NCI-H1105 (cell line): ENCODE results near the gene NAALADL2.

Experiments
- DNase-seq: peaks from one replicate; lab custom pipeline; 2025; lab: John Stamatoyannopoulos, UW

The NAALADL2 gene

DNA sequence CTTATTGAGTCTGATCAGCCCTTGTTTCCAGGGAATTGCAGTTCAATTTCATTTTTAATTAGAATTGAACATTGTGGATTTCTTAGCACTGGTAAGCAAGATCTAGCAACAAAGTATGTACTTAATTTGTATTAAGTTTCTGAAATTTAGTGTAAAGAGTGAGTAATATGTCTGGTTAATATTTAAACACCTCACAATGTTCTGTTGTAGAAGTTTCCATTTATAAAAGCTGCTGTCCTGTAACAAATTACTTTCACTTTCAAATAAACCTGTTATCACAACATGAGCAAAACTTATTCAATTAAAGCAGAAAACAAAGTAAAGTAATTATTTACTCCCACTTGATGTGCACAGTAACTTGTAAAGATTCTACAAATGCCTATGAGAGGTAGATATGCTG, 448.5 kb downstream of the NAALADL2 start:
- no peak for DNase-seq

DNA sequence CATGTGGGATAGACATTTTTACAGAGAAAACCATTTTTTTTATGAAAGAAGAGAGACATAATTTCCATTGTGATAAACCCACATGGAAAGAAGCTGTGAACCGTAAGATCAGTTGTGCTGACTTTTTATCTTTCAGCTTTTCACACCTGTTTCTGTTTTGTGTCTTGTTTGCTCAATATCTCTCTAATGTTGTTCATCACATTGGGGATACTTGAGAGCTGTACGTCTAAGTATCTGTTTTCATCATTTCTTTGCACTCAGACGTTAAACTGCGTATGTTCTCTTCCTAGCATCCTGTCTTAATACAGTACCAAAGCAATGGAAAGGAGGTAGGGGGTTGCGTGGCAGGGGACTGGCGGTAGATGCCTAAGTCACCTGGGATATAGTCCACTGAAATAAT, 449.0 kb downstream of the NAALADL2 start:
- DNase-seq = no peak

DNA sequence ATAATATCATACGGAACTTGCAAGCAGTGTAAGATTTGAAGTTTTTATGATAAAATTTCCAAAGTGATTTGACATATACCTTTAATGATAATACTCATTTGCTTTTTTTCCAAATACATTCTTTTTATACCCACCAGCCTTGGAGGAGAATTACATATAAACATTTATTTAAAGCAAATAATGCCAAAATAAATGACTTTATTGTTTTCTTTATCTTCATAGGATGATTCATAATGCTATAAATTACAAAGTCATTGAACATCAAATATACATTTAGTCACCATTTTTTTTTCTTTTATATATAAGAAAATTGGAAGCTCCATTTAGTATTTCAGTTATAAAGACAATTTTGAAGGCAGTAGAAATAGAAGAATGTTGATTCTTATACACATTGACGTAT, 450.9 kb downstream of the NAALADL2 start:
- no peak for DNase-seq

DNA sequence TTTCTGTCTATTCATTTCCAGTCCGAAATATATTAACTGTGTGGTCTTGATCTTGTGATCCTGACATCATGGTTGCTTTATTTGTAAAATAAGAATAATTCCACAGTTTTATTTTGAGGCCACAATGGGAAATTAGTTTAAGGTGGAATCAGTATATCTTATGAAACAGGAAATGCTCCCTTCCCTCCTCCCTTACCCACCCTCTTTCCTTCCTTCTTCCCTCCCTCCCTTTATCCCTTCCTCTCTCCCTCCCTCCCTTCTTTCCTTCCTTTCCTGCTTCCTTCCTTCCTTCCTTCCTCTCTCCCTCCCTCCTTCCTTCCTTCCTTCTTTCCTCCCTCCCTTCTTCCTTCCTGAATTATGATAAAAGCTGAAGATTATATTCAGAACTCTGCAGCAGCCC, 452.3 kb downstream of the NAALADL2 start:
- no peak for DNase-seq

DNA sequence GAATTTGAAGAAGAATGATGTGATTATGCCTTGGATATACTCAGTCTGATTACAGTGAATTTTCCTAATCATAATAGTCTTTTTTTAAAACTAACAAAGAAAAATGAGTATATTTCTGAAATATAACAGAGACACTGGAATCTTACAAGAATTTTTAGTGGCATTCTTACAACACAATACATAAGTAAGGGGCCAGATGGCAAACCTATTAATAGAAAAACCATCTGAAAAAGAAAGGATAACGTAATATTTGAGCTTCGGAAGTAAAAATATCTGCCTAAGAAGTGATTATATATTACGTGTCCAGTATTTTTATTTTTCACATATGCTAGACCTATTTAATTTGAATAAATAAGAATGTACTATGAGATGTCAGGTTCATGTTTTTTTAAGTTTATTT, 452.8 kb downstream of the NAALADL2 start:
- DNase-seq = no peak

DNA sequence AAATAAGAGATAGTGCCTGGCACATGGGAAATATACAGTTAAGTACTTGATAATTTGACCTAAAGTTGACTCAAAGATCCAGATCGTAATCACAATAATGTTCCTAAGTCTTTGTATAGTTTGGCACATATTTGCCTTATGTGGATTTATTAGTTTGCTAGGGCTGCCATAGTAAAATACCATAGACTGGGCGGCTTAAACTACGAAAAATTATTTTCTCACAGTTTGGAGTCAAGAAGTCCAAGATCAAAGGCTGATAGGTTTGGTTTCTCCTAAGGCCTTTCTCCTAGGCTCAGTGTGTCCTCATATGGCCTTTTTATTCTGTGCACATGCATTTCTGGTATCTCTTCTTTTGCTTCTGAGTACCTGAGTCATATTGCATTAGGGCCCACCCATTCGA, 453.7 kb downstream of the NAALADL2 start:
- DNase-seq = no peak

DNA sequence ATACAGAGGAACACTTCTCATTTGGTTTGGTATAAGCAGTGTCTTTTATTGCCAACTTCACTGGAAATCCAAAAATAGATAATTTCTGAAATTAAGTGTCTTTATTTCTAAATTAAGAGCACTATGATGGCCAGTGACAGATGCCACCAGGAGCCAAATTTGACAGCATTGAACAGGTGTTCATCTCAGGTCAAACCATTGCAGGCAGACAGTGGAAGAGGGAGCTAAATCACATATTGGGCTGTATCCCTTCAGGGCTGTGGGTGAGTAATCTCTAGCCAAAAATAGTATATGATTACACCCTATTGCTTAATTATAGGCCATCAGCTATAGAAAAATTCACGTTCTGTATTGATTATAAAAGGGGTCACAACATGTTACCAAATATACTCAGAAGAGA, 457.7 kb downstream of the NAALADL2 start:
- DNase-seq = no peak

DNA sequence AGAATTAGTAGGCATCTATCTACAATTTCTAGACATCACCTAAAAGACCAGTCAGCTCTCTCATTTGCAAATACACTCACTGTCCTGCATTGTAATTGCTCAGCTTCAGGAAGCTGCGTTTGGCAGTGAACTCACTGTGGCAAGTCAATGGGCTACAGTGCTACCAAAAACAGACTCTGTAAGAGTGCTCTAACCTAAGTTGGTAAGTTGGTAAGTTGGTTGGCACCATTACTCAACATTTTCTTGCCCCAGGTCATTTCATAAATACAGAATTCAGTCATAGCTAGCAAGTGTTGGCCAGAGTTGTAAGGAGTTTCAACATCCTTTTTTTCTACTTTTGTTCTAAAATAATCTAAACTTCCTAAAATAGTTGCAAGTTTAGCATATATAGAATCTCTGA, 466.3 kb downstream of the NAALADL2 start:
- no peak for DNase-seq

DNA sequence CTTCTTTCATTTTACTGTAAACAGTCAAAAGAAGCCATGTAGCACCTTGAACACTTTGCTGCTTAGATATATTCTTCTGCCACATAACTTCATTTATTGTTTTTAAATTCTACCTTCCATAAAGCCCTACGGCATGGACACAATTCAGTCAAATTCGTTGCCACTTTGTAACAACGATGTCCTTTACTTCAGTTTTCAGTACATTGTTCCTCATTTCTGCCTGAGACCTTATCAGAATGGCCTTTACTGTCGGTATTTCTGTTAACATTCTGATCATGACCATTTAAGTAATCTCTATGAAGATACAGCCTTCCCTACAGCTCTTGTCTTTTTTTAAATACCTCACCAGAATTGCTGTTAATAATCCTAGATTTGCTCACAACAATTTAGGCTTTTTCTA, 466.9 kb downstream of the NAALADL2 start:
- DNase-seq = no peak

DNA sequence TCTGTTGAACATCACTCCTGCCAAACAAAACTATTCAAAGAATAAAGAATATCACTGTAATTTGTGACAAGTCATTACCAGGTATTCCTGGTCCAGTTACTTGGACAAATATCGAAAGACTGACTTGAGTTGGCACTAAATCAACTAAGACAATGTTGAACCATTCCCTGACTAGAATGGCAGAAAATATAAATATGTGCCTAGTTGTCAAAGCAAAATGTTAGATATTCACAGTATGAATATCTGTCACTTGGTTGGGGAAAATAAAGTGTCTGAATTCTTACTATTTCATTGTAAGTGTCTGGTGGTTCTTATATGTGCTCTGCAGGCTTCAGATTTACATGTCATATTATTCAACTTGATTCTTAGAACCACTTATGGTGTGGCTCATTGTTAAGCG, 470.2 kb downstream of the NAALADL2 start:
- DNase-seq = no peak

DNA sequence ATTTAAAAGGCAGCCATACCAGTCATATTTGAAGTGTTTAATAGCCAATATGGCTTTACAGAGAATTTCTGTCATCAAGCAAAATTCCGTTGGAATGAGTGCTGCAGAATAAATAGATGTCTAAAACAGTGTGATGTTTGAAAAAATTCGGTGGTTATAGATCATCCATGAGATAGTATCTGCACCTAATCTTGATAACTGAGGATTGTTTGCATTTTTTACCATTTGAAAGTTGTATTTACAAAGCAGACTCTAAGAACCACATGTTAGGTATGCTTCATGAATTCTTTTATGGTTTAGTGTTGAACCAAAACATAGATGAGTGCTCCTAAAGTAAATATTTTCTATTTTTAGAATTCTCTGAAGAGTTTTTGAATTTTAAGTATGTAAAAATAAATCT, 476.1 kb downstream of the NAALADL2 start:
- DNase-seq = no peak

DNA sequence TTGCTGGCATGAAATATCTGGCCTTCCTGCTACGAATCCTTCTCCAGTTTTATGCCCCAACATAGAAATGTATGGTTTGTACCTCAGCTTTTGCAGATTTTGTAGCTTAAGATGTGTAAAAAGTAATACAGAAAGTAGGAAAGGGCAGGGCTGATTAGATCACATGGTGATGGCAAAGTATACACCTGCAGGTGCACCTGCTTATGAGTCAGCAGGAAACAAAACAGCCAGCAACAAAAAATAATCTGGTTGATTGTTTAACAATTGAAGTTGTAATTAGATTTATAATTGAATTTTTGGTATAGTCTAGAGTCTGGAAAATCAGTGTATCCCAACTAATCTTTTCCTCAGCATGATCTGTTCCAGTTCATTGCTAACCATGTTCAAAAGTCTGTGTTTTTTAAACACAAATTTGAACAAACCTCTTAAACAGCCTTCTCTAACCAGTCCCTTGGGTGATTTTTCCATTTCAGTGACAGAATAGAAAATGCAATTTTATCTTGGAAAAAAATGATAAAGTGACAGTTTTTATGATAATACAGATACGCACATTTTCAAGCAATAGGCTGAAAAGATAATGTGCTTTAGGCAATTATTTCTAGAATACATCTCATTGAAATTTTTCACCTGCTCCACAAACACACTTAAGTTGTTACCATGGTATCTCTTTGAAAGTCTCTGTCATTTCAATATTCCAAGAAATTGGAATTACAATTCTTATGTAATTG, 477.4 kb downstream of the NAALADL2 start:
- peak; percentile 73 for DNase-seq

DNA sequence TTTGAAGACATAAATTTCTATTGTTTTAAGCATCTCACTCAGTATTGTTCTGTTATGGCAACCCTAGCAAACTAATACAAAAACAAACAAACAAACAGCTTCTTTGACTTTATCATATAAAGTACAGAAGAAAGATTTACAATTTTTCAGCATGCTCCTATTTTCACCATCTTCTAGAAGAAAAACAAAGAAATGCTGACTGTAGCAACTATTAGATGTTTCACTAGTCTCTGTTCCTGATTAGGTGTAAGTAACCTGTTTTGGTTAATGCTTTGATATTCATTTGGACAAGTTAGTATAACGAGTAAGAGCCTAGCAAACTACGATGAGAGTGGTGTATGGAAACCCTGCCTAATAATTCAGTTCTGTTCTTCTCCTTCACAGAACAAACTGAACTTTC, 478.5 kb downstream of the NAALADL2 start:
- no peak for DNase-seq

DNA sequence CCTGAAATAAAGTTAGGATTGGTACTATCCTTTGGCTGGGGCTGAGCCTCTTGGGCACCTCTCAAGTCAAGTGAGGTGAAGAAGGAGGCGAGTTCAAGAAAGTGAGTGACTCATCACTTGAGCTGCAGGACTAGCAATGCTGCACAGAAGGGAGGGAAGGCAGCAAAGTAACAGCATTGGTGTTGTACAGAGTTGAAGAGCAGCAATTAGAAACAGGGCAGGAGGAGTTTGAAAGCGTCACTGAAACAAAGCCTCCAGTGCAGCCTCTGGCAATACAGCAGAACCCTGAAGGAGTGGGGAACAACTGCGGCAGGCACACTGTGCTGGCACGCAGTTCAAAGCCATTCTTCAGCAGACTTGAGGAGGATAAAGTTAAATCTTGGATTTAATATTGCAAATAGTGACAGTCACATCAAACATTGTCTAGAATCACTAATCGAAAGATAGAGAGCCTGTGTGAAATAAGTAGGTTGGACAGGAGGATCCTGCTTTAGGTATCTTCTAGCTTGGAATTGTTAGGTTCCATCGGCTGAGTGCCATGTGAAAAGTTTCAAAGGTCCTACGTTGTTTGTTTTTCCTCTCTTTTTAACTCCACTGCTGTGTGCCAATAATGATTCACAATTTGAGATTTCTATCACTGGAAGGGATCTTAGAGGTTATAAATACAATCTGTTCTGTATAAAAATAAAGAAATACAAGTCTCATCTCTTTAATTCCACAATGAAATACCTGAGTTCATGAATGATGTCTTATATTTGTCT, 479.8 kb downstream of the NAALADL2 start:
- DNase-seq = no peak

DNA sequence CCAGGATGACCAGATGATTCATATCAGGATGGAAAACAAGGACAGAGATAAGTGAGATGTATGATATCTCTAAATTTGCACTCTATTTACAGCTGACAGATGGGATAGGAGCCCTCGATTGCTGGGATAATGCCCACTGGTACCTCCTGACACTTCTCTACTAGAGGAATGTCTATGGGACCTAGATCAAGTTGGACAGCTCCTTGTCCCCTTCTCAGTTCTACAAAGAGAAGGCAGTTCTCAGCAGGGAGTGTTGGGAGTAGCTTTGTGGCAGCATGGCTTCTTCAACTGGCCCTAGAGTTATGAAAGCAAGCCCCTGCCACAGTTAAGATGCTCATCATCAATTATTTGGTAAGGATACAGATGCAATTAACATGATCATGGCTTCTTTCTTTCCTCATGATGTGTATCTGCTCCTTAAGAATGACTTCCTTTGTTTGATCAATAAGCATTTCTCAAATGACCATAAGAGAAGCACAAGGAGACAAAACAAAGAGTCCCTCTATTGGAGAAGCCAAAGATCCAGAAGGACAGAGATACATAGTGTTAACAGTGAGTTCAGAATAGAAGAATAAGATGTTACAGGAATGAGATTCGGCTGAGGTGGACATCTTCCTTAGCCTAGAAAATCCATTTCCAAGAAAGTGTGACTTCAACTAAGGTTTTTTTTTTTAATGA, 481.3 kb downstream of the NAALADL2 start:
- DNase-seq = no peak

DNA sequence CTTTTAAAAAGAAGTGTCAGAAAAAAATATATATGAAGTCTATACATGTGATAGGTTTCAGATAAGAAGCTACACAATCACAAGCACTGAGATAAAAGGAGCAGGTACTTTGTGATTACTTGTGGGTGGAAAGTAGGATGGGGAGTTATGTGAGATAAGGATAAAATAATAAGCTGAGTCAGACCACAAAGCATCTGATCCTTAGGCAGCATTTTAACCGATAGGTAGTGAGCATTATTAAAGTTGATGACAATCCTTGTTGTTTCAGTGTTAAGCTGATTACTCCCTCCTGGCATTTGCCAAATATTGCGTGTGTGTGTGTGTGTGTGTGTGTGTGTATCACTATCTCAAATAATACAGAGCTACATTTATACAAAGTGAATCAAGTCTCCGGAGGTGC, 483.1 kb downstream of the NAALADL2 start:
- DNase-seq = no peak

DNA sequence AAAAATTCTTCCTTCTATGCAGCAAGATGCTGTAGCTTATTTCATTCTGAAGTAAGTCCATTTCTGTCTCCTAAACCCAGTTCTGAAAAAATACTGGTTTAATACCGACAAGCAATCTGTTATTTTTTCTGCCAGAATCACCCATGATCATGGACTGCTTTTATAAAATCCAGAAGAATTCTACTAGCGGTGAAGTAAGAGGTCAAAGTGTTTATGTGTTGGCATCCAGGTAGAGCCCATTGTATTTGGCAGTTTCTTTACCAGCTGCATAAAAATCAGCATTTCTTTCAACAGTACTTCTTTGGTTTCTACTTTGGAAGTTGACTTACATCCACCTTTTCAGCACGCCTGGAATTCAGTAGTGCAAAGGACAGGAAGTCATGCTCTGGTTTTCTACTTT, 484.8 kb downstream of the NAALADL2 start:
- no peak for DNase-seq

DNA sequence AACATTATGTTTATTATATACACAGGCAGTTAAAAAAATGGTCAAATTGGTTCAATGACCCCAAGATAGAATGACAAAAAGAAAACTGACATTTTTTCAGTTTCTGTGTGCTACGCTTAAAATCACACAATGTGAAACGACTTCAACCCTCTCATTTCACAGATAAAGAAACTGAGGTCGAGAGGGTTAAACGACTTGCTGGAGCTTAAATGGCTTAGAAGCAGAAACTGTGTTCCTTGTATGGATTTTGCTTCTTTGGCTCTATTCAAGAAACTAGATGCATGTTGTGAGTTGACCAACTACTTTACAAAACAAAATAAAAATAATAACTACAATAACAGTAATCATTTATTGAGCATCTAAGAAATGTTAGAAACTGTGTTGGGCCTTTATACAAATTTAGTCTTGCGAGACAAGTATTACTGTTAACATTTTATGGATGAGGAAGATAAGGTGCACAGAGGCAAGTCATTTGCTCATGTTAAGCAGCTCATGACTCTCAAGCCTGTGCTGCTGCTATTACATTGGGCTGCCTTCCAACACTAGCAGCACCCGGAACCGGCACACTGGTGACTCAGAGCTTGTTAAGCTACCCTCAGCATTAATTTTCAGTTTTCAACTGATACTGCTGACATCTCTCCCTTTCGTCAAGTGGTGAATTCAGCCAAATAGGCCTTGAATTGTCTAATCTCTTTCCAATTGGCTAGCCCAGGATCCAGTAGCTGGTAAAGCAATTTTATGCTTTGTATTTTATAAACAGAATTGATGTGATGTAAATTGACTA, 487.6 kb downstream of the NAALADL2 start:
- peak; percentile 43 for DNase-seq

DNA sequence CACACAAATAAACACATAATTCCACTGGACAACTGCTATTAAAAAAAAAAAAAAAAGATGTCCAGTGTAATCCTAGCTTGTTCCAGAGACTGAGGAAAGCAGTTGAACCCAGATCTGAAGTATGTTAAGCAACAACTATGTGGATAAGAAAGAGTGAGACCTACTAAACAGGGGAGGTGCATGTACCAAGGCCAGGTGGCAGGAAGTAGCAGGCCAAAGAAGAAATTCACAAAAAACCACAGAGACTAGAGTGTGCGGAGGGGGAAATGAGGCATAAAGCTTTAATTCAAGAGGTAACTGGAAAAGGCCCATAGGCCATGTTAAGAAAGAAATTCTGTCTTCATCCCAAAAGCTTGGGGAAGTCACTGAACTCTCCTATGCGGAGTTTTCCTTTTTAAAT, 490.0 kb downstream of the NAALADL2 start:
- DNase-seq = no peak

DNA sequence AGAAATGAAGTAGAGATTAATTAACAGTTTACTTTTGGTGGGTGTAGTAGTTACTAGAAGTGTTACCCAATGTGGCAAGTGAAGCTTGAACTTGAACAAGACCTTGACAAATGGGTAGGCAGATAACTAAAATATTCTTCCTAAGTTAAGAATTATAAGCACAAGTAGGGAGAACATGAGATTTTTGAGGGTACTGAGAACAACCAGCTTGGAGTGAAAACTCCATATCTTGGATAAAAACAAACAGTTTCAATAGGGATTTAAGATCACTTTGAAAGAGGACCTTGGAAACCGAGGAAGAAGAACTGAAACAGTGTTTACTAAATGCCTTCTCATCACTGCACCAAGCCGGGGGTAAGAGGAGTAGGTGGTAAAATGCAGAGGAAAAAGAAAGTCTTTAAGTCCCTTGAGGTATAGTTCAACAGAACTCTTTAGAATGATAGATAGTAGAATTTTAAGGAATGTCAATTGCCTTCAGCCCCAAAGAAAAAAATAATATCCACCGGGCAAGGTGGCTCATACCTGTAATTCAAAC, 496.7 kb downstream of the NAALADL2 start:
- no peak for DNase-seq

DNA sequence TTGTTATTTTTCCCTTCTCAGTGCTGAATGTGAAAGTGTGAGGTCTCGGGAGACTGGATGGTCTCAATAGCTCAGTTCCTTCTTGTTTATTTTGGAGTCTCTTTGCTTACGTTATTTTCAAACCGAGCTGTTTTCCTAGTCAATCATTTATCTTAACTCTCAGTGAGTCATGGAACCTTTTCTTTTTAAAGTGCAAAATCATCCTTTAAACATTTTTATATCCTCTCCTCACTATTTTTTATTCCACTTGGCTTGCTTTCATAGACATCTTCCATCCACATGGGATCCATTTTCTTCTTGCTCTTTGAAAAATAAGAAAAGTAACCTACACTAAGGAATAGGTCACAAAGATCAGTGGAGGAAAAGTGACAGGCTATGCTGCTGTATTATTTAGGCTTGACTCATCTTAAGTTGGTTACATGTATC, 497.8 kb downstream of the NAALADL2 start:
- no peak for DNase-seq

DNA sequence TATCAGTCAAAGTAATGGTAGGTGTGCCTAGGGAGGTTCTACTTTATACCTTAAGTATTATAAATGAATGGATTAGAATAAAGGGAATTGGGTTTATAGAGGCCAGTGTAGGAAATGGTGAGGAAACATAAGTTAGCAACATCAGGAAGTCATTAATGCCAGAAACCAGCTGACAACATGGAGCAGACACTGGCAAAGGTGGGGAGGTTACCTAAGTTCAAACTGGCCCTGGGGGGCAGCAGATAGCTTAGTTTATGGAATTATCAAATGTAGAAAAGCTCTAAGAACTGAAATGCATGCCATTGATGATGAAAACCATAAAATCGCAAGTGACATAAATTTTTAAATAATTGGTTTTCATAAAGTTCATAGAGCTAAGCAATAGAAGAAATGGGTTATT, 498.6 kb downstream of the NAALADL2 start:
- DNase-seq = no peak
